Measurements from ENCODE around the gene NEK7.

GRCh38 chr1:198197285-198197684 lies 40.5 kb downstream of the NEK7 start:
- no peak for TF ChIP-seq TAF15 (IDR thresholded peaks at IDR 0.05; ENCODE audit: low read depth, low read length)
- no peak for TF ChIP-seq POLR2AphosphoS5 (IDR thresholded peaks at IDR 0.05; ENCODE audit: control insufficient read depth, insufficient read depth, low read depth, low read length)
- TF ChIP-seq ZBTB8A (IDR thresholded peaks at IDR 0.05; ENCODE audit: partially characterized antibody), result no peak
- no peak for TF ChIP-seq FOXK1 (CRISPR knock-in tag; IDR thresholded peaks at IDR 0.05; ENCODE audit: borderline replicate concordance)
- no peak for TF ChIP-seq THAP7 (CRISPR knock-in tag; IDR thresholded peaks at IDR 0.05)
- TF ChIP-seq CTCF (IDR thresholded peaks at IDR 0.05 in 2 of 3, conservative IDR thresholded peaks at IDR 0.05 in 1 of 3; ENCODE audit: insufficient read depth in 2 of 3, low read depth in 1 of 3, low read length in 3 of 3), result no peak
- TF ChIP-seq RAD21 (CRISPR knock-in tag; conservative IDR thresholded peaks at IDR 0.05 in 1 of 2, IDR thresholded peaks at IDR 0.05 in 1 of 2), result no peak
- TF ChIP-seq ZNF23 (CRISPR knock-in tag; IDR thresholded peaks at IDR 0.05), result no peak
- TF ChIP-seq, protein P1, sequence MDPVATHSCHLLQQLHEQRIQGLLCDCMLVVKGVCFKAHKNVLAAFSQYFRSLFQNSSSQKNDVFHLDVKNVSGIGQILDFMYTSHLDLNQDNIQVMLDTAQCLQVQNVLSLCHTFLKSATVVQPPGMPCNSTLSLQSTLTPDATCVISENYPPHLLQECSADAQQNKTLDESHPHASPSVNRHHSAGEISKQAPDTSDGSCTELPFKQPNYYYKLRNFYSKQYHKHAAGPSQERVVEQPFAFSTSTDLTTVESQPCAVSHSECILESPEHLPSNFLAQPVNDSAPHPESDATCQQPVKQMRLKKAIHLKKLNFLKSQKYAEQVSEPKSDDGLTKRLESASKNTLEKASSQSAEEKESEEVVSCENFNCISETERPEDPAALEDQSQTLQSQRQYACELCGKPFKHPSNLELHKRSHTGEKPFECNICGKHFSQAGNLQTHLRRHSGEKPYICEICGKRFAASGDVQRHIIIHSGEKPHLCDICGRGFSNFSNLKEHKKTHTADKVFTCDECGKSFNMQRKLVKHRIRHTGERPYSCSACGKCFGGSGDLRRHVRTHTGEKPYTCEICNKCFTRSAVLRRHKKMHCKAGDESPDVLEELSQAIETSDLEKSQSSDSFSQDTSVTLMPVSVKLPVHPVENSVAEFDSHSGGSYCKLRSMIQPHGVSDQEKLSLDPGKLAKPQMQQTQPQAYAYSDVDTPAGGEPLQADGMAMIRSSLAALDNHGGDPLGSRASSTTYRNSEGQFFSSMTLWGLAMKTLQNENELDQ (CRISPR knock-in tag; IDR thresholded peaks at IDR 0.05; ENCODE audit: borderline replicate concordance), result no peak
- no peak for TF ChIP-seq SRF (CRISPR knock-in tag; IDR thresholded peaks at IDR 0.05)
- TF ChIP-seq, protein P2, sequence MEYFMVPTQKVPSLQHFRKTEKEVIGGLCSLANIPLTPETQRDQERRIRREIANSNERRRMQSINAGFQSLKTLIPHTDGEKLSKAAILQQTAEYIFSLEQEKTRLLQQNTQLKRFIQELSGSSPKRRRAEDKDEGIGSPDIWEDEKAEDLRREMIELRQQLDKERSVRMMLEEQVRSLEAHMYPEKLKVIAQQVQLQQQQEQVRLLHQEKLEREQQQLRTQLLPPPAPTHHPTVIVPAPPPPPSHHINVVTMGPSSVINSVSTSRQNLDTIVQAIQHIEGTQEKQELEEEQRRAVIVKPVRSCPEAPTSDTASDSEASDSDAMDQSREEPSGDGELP (CRISPR knock-in tag; IDR thresholded peaks at IDR 0.05; ENCODE audit: borderline replicate concordance), result no peak
